DND-41 (cell line): ENCODE data around the gene SWAP70.
A peak's percentile ranks its signal among the peaks of the same experiment; 100 is the strongest.
"Not testable (repeated sequence)": the region's sequence is repeated elsewhere in the genome, so short reads cannot be mapped to it uniquely, and the experiment has no call there.

Source experiments
- ATAC-seq: fragments of 200-7000 bp; cut with Tn5 transposase; 3 replicates; pipeline ENCODE4 v1.9.1; 2021; ENCODE audit warnings: low read depth; ENCODE audit not compliant: insufficient read depth
- DNase-seq: peaks from one replicate; pipeline ENCODE4 v3.0.0-alpha.2; 2020
- H2AFZ ChIP-seq: 2 replicates; pipeline ENCODE4 v1.6.0; 2012; ENCODE audit warnings: low read depth, low read length
- H3K27ac ChIP-seq: 2 replicates; pipeline ENCODE4 v1.5.1; 2012; ENCODE audit warnings: low read length, inconsistent platforms
- H3K27me3 ChIP-seq: fragments of 200-600 bp; sonication (generic); 2 replicates; pipeline ENCODE4 v1.6.0; 2012; ENCODE audit warnings: low read length, mild to moderate bottlenecking, inconsistent platforms; ENCODE audit not compliant: insufficient read depth, poor library complexity
- H3K36me3 ChIP-seq: 2 replicates; pipeline ENCODE4 v1.5.1; 2012; ENCODE audit warnings: low read length, inconsistent platforms; ENCODE audit not compliant: insufficient read depth
- H3K4me1 ChIP-seq: 2 replicates; pipeline ENCODE4 v1.5.1; 2012; ENCODE audit warnings: mild to moderate bottlenecking, low read length; ENCODE audit not compliant: insufficient read depth
- H3K4me2 ChIP-seq: 2 replicates; pipeline ENCODE4 v1.6.0; 2012; ENCODE audit warnings: mild to moderate bottlenecking, moderate library complexity, low read length, inconsistent platforms; ENCODE audit not compliant: insufficient read depth
- H3K4me3 ChIP-seq, 2 experiments: fragments of 200-600 bp in 1 of 2; shearing (Covaris generic) in 1 of 2; 2 replicates each; pipeline ENCODE4 v1.5.1; 2012 to 2016; ENCODE audit warnings: inconsistent platforms in 2 of 2, low read length in 2 of 2, mild to moderate bottlenecking in 2 of 2, low read depth in 1 of 2, moderate library complexity in 1 of 2
- H3K79me2 ChIP-seq: 2 replicates; pipeline ENCODE4 v1.6.0; 2012; ENCODE audit warnings: low read length, inconsistent platforms; ENCODE audit not compliant: insufficient read depth
- H3K9ac ChIP-seq: 2 replicates; pipeline ENCODE4 v1.6.0; 2012; ENCODE audit warnings: low read depth, mild to moderate bottlenecking, inconsistent platforms, low read length, moderate library complexity
- H3K9me3 ChIP-seq: 2 replicates; pipeline ENCODE4 v1.5.1; 2012; ENCODE audit warnings: low read length, moderate library complexity, mild to moderate bottlenecking, inconsistent platforms; ENCODE audit not compliant: insufficient read depth, severe bottlenecking
- H4K20me1 ChIP-seq: 2 replicates; pipeline ENCODE4 v1.6.0; 2012; ENCODE audit warnings: low read length; ENCODE audit not compliant: insufficient read depth
- EZH2 ChIP-seq: IDR thresholded peaks from 3 replicates; pipeline ENCODE4 v1.6.1; 2012; ENCODE audit warnings: borderline replicate concordance, low read depth, mild to moderate bottlenecking, moderate library complexity, low read length, inconsistent platforms; ENCODE audit not compliant: severe bottlenecking
- TF ChIP-seq, protein P1 (sequence below): IDR thresholded peaks from 2 replicates; pipeline ENCODE4 v1.5.1; 2012; ENCODE audit warnings: borderline replicate concordance, low read length, moderate library complexity, mild to moderate bottlenecking; ENCODE audit not compliant: poor library complexity, severe bottlenecking; ENCODE audit errors: extremely low read depth

Gene SWAP70

DNA sequence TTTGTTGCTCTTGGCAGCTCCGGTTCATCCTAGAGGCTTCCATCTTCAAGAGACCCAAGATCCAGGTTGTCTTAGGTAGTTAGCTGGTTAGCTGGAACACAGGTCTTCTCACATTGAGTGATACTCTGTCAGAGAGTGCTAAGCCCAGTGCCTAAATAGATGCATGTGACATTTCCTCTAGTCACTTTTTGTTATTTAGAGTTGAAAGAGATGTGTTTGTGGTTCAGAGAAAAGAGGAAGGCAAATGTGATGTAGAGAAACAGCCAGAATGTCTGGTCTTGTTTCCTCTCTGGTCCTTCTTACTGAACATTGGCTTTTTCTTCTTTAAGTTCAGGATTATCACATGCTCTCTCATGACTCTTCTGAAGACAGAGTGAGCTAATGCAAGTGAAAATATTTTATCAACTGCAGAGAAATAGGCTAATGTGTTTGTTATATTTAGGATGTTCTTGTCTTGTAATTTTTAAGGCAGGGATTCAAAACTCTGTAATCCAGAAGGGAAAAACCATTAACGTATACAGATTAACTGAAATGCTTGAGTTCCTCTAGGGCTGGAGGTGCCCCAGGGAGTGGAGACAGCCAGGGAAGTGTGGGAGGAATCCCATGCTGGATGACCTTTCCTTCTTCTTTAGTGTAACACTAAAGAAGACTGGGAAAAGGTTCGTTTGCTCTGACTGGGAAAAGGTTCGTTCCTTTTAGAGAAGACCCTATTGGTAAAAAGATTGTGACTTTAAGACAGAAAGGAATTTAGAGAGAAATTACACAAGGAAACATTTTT is 75.4 kb downstream of the SWAP70 start:
- H3K9me3 ChIP-seq = peaks cover 11% of the 10 kb centered on the region
- ATAC-seq (peak; percentile 50; the same call in 2 of the 3 replicates), DNase-seq (no peak)
- no peaks in the 10 kb centered on the region for H3K79me2 ChIP-seq
- no peak overlapping the region for H3K4me2 ChIP-seq
- H3K9ac ChIP-seq = no peak overlapping the region
- no peaks in the 10 kb centered on the region for H3K36me3 ChIP-seq
- no peaks in the 10 kb centered on the region for H3K4me1 ChIP-seq
- no peaks in the 10 kb centered on the region for H3K27me3 ChIP-seq
- TF ChIP-seq, protein P1, sequence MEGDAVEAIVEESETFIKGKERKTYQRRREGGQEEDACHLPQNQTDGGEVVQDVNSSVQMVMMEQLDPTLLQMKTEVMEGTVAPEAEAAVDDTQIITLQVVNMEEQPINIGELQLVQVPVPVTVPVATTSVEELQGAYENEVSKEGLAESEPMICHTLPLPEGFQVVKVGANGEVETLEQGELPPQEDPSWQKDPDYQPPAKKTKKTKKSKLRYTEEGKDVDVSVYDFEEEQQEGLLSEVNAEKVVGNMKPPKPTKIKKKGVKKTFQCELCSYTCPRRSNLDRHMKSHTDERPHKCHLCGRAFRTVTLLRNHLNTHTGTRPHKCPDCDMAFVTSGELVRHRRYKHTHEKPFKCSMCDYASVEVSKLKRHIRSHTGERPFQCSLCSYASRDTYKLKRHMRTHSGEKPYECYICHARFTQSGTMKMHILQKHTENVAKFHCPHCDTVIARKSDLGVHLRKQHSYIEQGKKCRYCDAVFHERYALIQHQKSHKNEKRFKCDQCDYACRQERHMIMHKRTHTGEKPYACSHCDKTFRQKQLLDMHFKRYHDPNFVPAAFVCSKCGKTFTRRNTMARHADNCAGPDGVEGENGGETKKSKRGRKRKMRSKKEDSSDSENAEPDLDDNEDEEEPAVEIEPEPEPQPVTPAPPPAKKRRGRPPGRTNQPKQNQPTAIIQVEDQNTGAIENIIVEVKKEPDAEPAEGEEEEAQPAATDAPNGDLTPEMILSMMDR = no peak
- no peak for TF ChIP-seq EZH2
- H2AFZ ChIP-seq = no peak overlapping the region
- H4K20me1 ChIP-seq = no peaks in the 10 kb centered on the region
- H3K27ac ChIP-seq = no peak overlapping the region
- no peak overlapping the region for H3K4me3 ChIP-seq

DNA sequence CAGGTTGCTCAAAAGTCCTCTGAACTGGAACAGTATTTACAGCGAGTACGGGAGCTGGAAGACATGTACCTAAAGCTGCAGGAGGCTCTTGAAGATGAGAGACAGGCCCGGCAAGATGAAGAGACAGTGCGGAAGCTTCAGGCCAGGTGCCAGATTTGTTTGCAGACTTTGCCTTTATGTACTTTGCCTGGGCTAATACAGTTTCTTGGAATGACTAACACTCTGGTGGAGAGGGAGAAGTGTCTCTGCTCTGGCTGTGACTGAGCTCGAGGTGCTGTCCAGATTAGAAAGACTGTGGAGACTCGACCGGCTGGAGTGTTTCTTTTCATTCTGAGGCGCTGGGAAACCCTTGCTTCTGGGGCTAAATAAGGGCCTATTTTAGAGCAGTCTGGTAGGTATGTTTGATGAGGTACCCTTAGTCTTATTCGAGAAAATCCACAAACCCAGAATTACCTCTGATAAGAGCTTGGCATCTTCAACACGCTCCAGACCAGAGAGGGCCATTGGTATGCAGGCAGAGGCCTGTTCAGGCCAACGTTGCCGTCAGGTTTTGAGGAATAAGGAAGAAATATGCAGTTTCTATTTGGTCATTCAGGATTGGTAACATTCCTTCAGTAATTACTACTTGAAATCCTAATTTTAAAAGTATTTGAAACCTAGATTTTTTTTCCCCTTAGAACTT is 76.5 kb downstream of the SWAP70 start:
- DNase-seq = no peak
- no peaks in the 10 kb centered on the region for H3K36me3 ChIP-seq
- no peak overlapping the region for H2AFZ ChIP-seq
- H3K4me3 ChIP-seq = no peak overlapping the region
- H3K79me2 ChIP-seq = no peaks in the 10 kb centered on the region
- TF ChIP-seq, protein P1 = no peak
- no peak for TF ChIP-seq EZH2
- no peak overlapping the region for H3K9ac ChIP-seq
- H4K20me1 ChIP-seq = no peaks in the 10 kb centered on the region
- H3K9me3 ChIP-seq = peaks cover 9% of the 10 kb centered on the region
- H3K4me2 ChIP-seq = no peak overlapping the region
- no peak for ATAC-seq
- H3K27ac ChIP-seq = no peak overlapping the region
- H3K4me1 ChIP-seq = no peaks in the 10 kb centered on the region
- no peaks in the 10 kb centered on the region for H3K27me3 ChIP-seq

DNA sequence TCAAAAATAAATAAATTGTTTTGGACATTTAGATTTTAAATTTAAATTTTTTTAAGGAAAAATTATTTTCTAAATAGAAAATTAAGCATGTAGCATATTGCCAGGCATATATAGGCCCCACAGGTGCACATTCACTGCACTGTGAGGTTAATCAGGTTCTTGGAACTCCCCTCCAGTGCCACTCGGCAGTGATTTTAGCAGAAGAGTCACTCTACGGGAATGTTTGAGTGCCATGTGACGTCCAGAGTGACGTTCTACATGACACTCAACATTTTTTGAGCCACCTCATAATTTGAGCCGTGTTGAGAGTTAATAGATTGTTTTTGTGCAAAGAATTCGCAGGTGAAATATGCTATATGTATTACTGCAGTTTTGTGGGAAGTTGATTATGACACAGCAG is 77.4 kb downstream of the SWAP70 start:
- no peak overlapping the region for H3K4me2 ChIP-seq
- no peaks in the 10 kb centered on the region for H3K79me2 ChIP-seq
- no peak overlapping the region for H3K4me3 ChIP-seq

DNA sequence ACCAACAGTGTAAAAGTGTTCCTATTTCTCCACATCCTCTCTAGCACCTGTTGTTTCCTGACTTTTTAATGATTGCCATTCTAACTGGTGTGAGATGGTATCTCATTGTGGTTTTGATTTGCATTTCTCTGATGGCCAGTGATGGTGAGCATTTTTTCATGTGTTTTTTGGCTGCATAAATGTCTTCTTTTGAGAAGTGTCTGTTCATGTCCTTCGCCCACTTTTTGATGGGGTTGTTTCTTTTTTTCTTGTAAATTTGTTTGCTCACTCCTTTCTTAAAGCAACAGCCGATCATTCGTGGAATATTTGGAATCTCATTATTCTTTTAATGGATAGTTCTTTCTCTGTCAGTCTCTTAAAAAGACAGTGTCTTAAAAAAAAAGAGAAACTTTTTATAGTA is 79.6 kb downstream of the SWAP70 start:
- not testable (repeated sequence) for H3K9ac ChIP-seq, ATAC-seq, H4K20me1 ChIP-seq, H3K4me2 ChIP-seq, H3K36me3 ChIP-seq, H3K27ac ChIP-seq, H3K9me3 ChIP-seq, H3K27me3 ChIP-seq, DNase-seq, H3K4me1 ChIP-seq, H3K79me2 ChIP-seq, H2AFZ ChIP-seq, H3K4me3 ChIP-seq

More for the DNA sequence above, 77.4 kb downstream of the SWAP70 start:
- H2AFZ ChIP-seq = no peak overlapping the region
- no peaks in the 10 kb centered on the region for H3K4me1 ChIP-seq
- H4K20me1 ChIP-seq = no peaks in the 10 kb centered on the region
- ATAC-seq (no peak), DNase-seq (no peak)
- no peak for TF ChIP-seq EZH2
- TF ChIP-seq, protein P1 = no peak
- no peaks in the 10 kb centered on the region for H3K27me3 ChIP-seq
- peaks cover under 1% of the 10 kb centered on the region for H3K9me3 ChIP-seq
- no peak overlapping the region for H3K27ac ChIP-seq
- H3K36me3 ChIP-seq = no peaks in the 10 kb centered on the region
- no peak overlapping the region for H3K9ac ChIP-seq
